ENCODE measurements around the gene PTPN11.
"Not testable (repeated sequence)": the region's sequence is repeated elsewhere in the genome, so short reads cannot be mapped to it uniquely, and the experiment has no call there.

Gene PTPN11

GRCh38 chr12:112418608-112419296 is at the start of gene PTPN11:
PTPN11 (plus strand) TSS chr12:112418947; CDS start chr12:112419112, 165 bp downstream.
- FAIRE-seq (peak; percentile 70), DNase-seq (ENCODE audit: low spot score) (peak; percentile 90)

GRCh38 chr12:112370199-112370598 is 48.5 kb upstream of the PTPN11 start:
- DNase-seq (ENCODE audit: low spot score) (no peak), FAIRE-seq (no peak)

GRCh38 chr12:112370868-112371510 is 47.8 kb upstream of the PTPN11 start:
- FAIRE-seq, result no peak
- DNase-seq (ENCODE audit: low spot score), result no peak

GRCh38 chr12:112374166-112374740 is 44.5 kb upstream of the PTPN11 start:
- FAIRE-seq, result no peak
- no peak for DNase-seq (ENCODE audit: low spot score)

- FAIRE-seq, result no peak
- DNase-seq (ENCODE audit: low spot score), result no peak
Measured at GRCh38 chr12:112375105-112375504, 43.6 kb upstream of the PTPN11 start.

- DNase-seq (ENCODE audit: low spot score) (no peak), FAIRE-seq (no peak)
Measured at GRCh38 chr12:112380663-112381405, 37.9 kb upstream of the PTPN11 start.

GRCh38 chr12:112381406-112381882 is 37.3 kb upstream of the PTPN11 start:
- DNase-seq (ENCODE audit: low spot score), result peak; percentile 41
- no peak for FAIRE-seq

- peak; percentile 97 for DNase-seq (ENCODE audit: low spot score)
- no peak for FAIRE-seq
Measured at GRCh38 chr12:112381883-112382796, 36.6 kb upstream of the PTPN11 start, which contains the start of gene HECTD4. HECTD4 (minus strand) TSS chr12:112382431; CDS start chr12:112382128, 303 bp downstream.

- no peak for FAIRE-seq
- no peak for DNase-seq (ENCODE audit: low spot score)
Measured at GRCh38 chr12:112382866-112383265, 35.9 kb upstream of the PTPN11 start.

GRCh38 chr12:112386726-112387125 is 32.0 kb upstream of the PTPN11 start:
- DNase-seq (ENCODE audit: low spot score) (no peak), FAIRE-seq (no peak)

- FAIRE-seq (no peak), DNase-seq (ENCODE audit: low spot score) (no peak)
Measured at GRCh38 chr12:112389228-112389627, 29.5 kb upstream of the PTPN11 start.

- not testable (repeated sequence) for DNase-seq (ENCODE audit: low spot score); FAIRE-seq
Measured at GRCh38 chr12:112389922-112390654, 28.7 kb upstream of the PTPN11 start.

GRCh38 chr12:112393328-112393727 is 25.4 kb upstream of the PTPN11 start:
- DNase-seq (ENCODE audit: low spot score) (no peak), FAIRE-seq (no peak)

GRCh38 chr12:112401054-112401453 is 17.7 kb upstream of the PTPN11 start:
- FAIRE-seq, result no peak
- DNase-seq (ENCODE audit: low spot score), result no peak

- FAIRE-seq (no peak), DNase-seq (ENCODE audit: low spot score) (no peak)
Measured at GRCh38 chr12:112401903-112402498, 16.7 kb upstream of the PTPN11 start.

- FAIRE-seq (no peak), DNase-seq (ENCODE audit: low spot score) (no peak)
Measured at GRCh38 chr12:112406519-112407488, 11.9 kb upstream of the PTPN11 start.

- not testable (repeated sequence) for FAIRE-seq; DNase-seq (ENCODE audit: low spot score)
Measured at GRCh38 chr12:112407683-112408082, 11.1 kb upstream of the PTPN11 start.

GRCh38 chr12:112408621-112409020 is 10.1 kb upstream of the PTPN11 start:
- FAIRE-seq (no peak), DNase-seq (ENCODE audit: low spot score) (no peak)

All from urothelium cell line (cell line).